ENCODE measurements around the gene GAGE1.
"Not testable (repeated sequence)": the region's sequence is repeated elsewhere in the genome, so short reads cannot be mapped to it uniquely, and the experiment has no call there.

GAGE1 gene

GRCh38 chrX:49598720-49599119, at the start of gene GAGE1:
Gene GAGE1 (plus strand): TSS chrX:49599020. CDS start chrX:49600175, 1,155 bp downstream.
- DNase-seq (ENCODE audit: low read depth), result not testable (repeated sequence)

GRCh38 chrX:49550989-49551388, 47.8 kb upstream of the GAGE1 start, which contains the start of gene GAGE12E:
Gene GAGE12E (plus strand): TSS chrX:49551289. CDS start chrX:49552444, 1,155 bp downstream.
- DNase-seq (ENCODE audit: low read depth); H3K4me3 ChIP-seq (ENCODE audit: low read depth, low read length): not testable (repeated sequence)

More at GRCh38 chrX:49598720-49599119, at the start of gene GAGE1:
- not testable (repeated sequence) for H3K4me3 ChIP-seq (ENCODE audit: low read depth, low read length)

GRCh38 chrX:49560542-49560941, 38.3 kb upstream of the GAGE1 start, which contains the start of gene GAGE12F:
Gene GAGE12F (plus strand): TSS chrX:49560842. CDS start chrX:49561997, 1,155 bp downstream.
- not testable (repeated sequence) for DNase-seq (ENCODE audit: low read depth); H3K4me3 ChIP-seq (ENCODE audit: low read depth, low read length)

- not testable (repeated sequence) for H3K4me3 ChIP-seq (ENCODE audit: low read depth, low read length); DNase-seq (ENCODE audit: low read depth)
Observed at GRCh38 chrX:49568728-49569127, 30.1 kb upstream of the GAGE1 start.

- not testable (repeated sequence) for DNase-seq (ENCODE audit: low read depth); H3K4me3 ChIP-seq (ENCODE audit: low read depth, low read length)
Observed at GRCh38 chrX:49569152-49569551, 29.7 kb upstream of the GAGE1 start.

- H3K4me3 ChIP-seq (ENCODE audit: low read depth, low read length); DNase-seq (ENCODE audit: low read depth): not testable (repeated sequence)
Observed at GRCh38 chrX:49570100-49570499, 28.7 kb upstream of the GAGE1 start, which contains the start of gene GAGE12G. Gene GAGE12G (plus strand): TSS chrX:49570400. CDS start chrX:49571555, 1,155 bp downstream.

- not testable (repeated sequence) for DNase-seq (ENCODE audit: low read depth); H3K4me3 ChIP-seq (ENCODE audit: low read depth, low read length)
Observed at GRCh38 chrX:49579649-49580048, 19.2 kb upstream of the GAGE1 start, which contains the start of gene GAGE12H. Gene GAGE12H (plus strand): TSS chrX:49579949. CDS start chrX:49581104, 1,155 bp downstream.

GRCh38 chrX:49589196-49589595, 9.6 kb upstream of the GAGE1 start, which contains the start of gene GAGE2A:
Gene GAGE2A (plus strand): TSS chrX:49589496. CDS start chrX:49590651, 1,155 bp downstream.
- DNase-seq (ENCODE audit: low read depth); H3K4me3 ChIP-seq (ENCODE audit: low read depth, low read length): not testable (repeated sequence)

GRCh38 chrX:49589769-49590478, 8.9 kb upstream of the GAGE1 start:
- H3K4me3 ChIP-seq (ENCODE audit: low read depth, low read length); DNase-seq (ENCODE audit: low read depth): not testable (repeated sequence)

GRCh38 chrX:49590488-49590887, 8.3 kb upstream of the GAGE1 start:
- not testable (repeated sequence) for DNase-seq (ENCODE audit: low read depth); H3K4me3 ChIP-seq (ENCODE audit: low read depth, low read length)

- DNase-seq (ENCODE audit: low read depth), result no peak
- TF ChIP-seq CTCF (conservative IDR thresholded peaks at IDR 0.05; ENCODE audit: low read depth, low read length), result no peak
- H3K4me3 ChIP-seq (ENCODE audit: low read depth, low read length), result no peak overlapping the region
Observed at GRCh38 chrX:49610718-49611310, 12.0 kb downstream of the GAGE1 start.

- H3K4me3 ChIP-seq (ENCODE audit: low read depth, low read length), result no peak overlapping the region
- no peak for DNase-seq (ENCODE audit: low read depth)
- TF ChIP-seq CTCF (conservative IDR thresholded peaks at IDR 0.05; ENCODE audit: low read depth, low read length), result no peak
Observed at GRCh38 chrX:49618574-49618973, 19.8 kb downstream of the GAGE1 start.

Data from choroid plexus epithelial cell (primary cell).